Omental fat pad (tissue), 4 donors: ENCODE measurements around the gene SLC28A1. TPM values are rescaled to one million over a fixed set of nuclear protein-coding genes. Genes with fewer than 3 reads are reported as not detected.

Experiments
- ATAC-seq: fragments of 150-250 bp; one replicate; pipeline ENCODE4 v1.9.1; 2016; ENCODE audit warnings: mild to moderate bottlenecking, moderate library complexity; ENCODE audit not compliant: low FRiP score
- DNase-seq: peaks from one replicate; pipeline ENCODE4 v3.0.0-alpha.2; 2019; ENCODE audit warnings: low spot score
- total RNA-seq, 4 donors: library from RNA; depleted of rRNA; stranded (reverse); fragments of >200 nt; gene quantifications; one replicate each; pipeline ENCODE4 v1.1.0, GENCODE V29; 2016
- TF ChIP-seq, protein P1 (sequence below), 3 donors: fragments of 450-650 bp; IDR thresholded peaks; one replicate each; pipeline ENCODE4 v1.5.1; 2016 to 2017; ENCODE audit warnings: antibody characterized with exemption in 3 of 3, mild to moderate bottlenecking in 3 of 3, moderate library complexity in 2 of 3

SLC28A1 gene
- total RNA-seq, 4 donors from 2014 or later, result not detected

DNA sequence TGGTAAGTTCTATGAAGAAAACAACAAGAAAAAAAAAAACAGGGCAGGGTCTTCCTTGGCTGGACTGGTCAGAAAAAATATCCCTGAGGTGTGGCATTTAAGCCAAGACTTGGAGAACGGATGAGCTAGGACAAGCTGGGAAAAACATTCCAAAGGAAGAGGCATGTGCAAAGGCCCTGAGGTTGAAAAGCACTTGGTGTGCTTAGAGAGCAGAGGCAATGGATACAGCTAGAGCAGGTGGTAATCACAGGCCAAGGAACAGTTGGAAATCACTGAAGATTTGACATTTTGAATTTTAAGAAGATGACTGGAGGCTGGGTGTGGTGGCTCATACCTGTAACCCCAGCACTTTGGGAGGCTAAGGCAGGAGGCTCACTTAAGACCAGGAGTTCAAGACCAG, 54.3 kb downstream of the SLC28A1 start:
- TF ChIP-seq, protein P1, sequence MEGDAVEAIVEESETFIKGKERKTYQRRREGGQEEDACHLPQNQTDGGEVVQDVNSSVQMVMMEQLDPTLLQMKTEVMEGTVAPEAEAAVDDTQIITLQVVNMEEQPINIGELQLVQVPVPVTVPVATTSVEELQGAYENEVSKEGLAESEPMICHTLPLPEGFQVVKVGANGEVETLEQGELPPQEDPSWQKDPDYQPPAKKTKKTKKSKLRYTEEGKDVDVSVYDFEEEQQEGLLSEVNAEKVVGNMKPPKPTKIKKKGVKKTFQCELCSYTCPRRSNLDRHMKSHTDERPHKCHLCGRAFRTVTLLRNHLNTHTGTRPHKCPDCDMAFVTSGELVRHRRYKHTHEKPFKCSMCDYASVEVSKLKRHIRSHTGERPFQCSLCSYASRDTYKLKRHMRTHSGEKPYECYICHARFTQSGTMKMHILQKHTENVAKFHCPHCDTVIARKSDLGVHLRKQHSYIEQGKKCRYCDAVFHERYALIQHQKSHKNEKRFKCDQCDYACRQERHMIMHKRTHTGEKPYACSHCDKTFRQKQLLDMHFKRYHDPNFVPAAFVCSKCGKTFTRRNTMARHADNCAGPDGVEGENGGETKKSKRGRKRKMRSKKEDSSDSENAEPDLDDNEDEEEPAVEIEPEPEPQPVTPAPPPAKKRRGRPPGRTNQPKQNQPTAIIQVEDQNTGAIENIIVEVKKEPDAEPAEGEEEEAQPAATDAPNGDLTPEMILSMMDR (IDR thresholded peaks at IDR 0.05), result no peak
- ATAC-seq (no peak), DNase-seq (no peak)

DNA sequence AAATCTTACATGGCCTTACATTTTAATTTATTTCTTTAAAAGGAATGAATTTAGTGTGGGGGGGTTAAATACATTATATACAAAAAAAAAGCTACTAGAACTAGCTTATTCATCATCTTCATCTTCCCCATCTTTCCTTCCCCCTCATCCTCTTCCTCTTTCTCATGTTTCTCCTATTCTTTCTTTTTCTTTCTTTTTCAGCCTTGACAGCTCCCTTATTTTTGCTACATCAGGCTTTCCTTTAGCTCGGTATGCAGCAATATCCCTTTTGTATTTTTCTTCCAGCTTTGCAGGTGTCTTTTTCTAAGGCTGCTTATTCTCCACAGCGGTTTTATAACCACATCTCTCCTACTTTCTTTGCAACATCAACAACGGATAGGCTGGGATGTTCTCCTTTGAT, 55.9 kb downstream of the SLC28A1 start:
- ATAC-seq (no peak), DNase-seq (no peak)
- TF ChIP-seq, protein P1 (IDR thresholded peaks at IDR 0.05), result no peak

DNA sequence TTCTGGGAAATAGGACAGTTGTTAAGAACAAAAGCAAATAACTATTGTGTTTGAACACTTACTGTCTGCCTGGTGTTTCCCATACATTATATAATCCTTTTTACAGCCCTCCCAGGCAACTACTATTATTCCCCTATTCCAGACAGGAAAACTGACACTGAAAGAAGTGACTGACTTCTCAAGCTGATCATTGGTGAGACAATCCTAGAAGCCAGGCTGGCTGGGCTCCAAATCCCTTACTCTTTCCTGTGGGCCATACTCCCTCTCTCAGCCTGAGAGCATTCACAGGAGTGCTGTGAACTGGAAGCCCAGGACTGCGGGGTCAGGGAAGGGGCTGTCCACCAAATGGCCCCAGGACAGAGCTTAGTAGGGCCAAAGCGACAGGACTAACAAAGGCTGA, 58.0 kb downstream of the SLC28A1 start:
- TF ChIP-seq, protein P1 (IDR thresholded peaks at IDR 0.05), result no peak
- DNase-seq, result no peak
- ATAC-seq, result no peak

DNA sequence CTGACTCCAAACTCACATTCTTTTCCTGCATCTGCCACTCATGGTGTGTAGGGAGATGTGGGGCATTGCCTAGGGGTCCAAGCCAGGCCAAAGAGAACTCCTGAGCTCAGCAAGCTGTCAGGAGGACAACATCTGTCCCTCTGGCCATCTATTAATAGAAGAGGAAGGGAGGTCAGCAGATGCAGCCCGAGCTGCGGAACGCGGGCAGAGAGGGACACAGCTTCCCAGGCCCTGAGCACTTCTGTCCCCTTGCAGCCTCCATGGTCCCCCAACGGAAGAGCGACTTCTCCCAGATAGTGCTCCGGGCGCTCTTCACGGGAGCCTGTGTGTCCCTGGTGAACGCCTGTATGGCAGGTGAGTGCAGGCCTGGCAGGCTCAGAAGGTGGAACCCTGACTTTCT, 59.8 kb downstream of the SLC28A1 start:
- ATAC-seq (no peak), DNase-seq (no peak)
- TF ChIP-seq, protein P1 (IDR thresholded peaks at IDR 0.05), result no peak

DNA sequence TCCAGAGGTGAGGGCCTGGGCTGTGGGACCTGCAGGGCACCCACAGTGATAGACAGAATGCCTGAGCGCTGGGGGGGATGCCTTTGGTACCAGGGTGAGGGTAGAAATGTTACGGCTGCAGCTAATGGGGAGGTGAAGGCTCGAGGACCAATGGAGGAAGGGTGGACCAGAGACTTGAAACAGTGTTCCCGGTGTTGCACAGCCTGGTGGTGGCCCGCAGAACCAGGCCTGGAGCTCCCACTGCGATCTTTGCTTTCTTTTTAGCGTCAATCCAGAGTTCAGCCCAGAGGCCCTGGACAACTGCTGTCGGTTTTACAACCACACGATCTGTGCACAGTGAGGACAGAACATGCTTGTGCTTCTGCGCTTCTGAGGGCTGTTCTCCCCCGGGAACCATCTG, 60.4 kb downstream of the SLC28A1 start:
- no peak for ATAC-seq
- TF ChIP-seq, protein P1 (IDR thresholded peaks at IDR 0.05), result no peak
- DNase-seq, result no peak

DNA sequence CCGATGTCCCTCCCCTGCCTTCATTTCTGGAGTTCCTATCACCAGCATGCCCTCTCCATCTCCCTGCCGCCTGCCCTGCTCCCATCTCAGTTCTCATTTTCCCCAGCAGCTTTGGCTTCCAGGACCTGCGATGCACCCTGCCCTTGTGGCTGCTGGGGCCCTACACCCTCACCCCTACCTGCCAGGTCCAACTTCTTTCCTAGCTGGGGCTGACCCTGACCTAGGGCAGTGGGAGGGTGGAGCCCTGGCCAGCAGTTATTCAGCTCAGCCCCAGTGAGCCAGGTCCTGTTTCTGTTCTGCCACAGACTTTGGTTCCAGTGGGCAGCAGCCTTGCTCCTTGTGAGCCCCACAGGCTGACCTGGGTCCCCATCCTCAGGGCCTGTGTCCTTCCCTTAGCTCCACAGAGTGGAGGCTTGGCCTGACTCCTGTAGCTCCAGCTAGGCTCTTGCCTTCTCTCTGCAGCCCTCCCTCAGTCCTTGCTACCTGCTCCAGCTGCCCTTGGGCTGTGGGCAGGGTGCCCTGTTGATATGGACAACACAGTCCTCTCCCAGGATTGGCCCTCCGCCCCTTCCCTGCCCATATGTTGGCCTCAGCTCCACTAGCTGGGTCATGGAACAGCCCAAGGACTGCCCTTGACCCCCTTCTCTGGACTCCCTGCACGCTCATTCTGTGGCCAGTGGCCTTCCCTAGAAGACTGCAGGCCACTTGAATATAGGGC, 62.5 kb downstream of the SLC28A1 start:
- ATAC-seq (no peak), DNase-seq (no peak)
- TF ChIP-seq, protein P1 (IDR thresholded peaks at IDR 0.05), result no peak
